NCI-H510A (cell line): ENCODE results near the gene PLEKHA4.
"Not testable (repeated sequence)": the region's sequence is repeated elsewhere in the genome, so short reads cannot be mapped to it uniquely, and the experiment has no call there.

Experiments used
- DNase-seq: peaks from one replicate; lab custom pipeline; 2025; lab: John Stamatoyannopoulos, UW

PLEKHA4 gene

GRCh38 chr19:48866692-48867091 is 1.7 kb downstream of the PLEKHA4 start:
- DNase-seq = no peak

GRCh38 chr19:48862827-48863226 is 5.6 kb downstream of the PLEKHA4 start:
- no peak for DNase-seq

- DNase-seq = no peak
Measured at GRCh38 chr19:48861313-48861712, 7.1 kb downstream of the PLEKHA4 start.

GRCh38 chr19:48859711-48860572 is 8.5 kb downstream of the PLEKHA4 start:
- no peak for DNase-seq

GRCh38 chr19:48858984-48859710 is 9.3 kb downstream of the PLEKHA4 start:
- DNase-seq = no peak

GRCh38 chr19:48856921-48857320 is 11.5 kb downstream of the PLEKHA4 start:
- DNase-seq = no peak

GRCh38 chr19:48854103-48854502 is 14.3 kb downstream of the PLEKHA4 start:
- DNase-seq = no peak

- no peak for DNase-seq
Measured at GRCh38 chr19:48853483-48853882, 14.9 kb downstream of the PLEKHA4 start.

- DNase-seq = no peak
Measured at GRCh38 chr19:48852292-48852691, 16.1 kb downstream of the PLEKHA4 start.

GRCh38 chr19:48846659-48847058 is 21.8 kb downstream of the PLEKHA4 start:
- DNase-seq = not testable (repeated sequence)

- no peak for DNase-seq
Measured at GRCh38 chr19:48845384-48845783, 23.0 kb downstream of the PLEKHA4 start.

GRCh38 chr19:48844472-48844871 is 23.9 kb downstream of the PLEKHA4 start:
- no peak for DNase-seq

GRCh38 chr19:48842789-48843162 is 25.6 kb downstream of the PLEKHA4 start:
- DNase-seq = no peak

GRCh38 chr19:48841571-48841970 is 26.8 kb downstream of the PLEKHA4 start:
- no peak for DNase-seq

GRCh38 chr19:48841047-48841446 is 27.4 kb downstream of the PLEKHA4 start:
- DNase-seq = no peak

GRCh38 chr19:48837687-48838086 is 30.7 kb downstream of the PLEKHA4 start:
- DNase-seq = no peak

GRCh38 chr19:48837051-48837524 is 31.3 kb downstream of the PLEKHA4 start:
- DNase-seq = peak; percentile 83

GRCh38 chr19:48836089-48837017 is 32.1 kb downstream of the PLEKHA4 start, which contains the start of gene HSD17B14:
Gene HSD17B14 (minus strand): TSS chr19:48836491. CDS start chr19:48836411, 80 bp downstream.
- DNase-seq = peak; percentile 54

GRCh38 chr19:48835734-48836088 is 32.7 kb downstream of the PLEKHA4 start:
- DNase-seq = peak; percentile 74

- DNase-seq = no peak
Measured at GRCh38 chr19:48833977-48834376, 34.4 kb downstream of the PLEKHA4 start.

GRCh38 chr19:48833049-48833448 is 35.4 kb downstream of the PLEKHA4 start:
- no peak for DNase-seq

GRCh38 chr19:48830965-48831364 is 37.5 kb downstream of the PLEKHA4 start:
- DNase-seq = no peak
